Aorta (tissue), 5 donors: ENCODE data around the gene MUC22. TPM values are rescaled to one million over a fixed set of nuclear protein-coding genes. Genes with fewer than 3 reads are reported as not detected.

Experiments used
- ATAC-seq: fragments of 200-7000 bp; cut with Tn5 transposase; one replicate; pipeline ENCODE4 v1.9.1; 2022; ENCODE audit warnings: moderate library complexity; ENCODE audit not compliant: low FRiP score
- DNase-seq, 2 donors: peaks; one replicate each; pipeline ENCODE4 v3.0.0-alpha.2; 2020
- H3K27ac ChIP-seq, 2 donors: one replicate each; pipeline ENCODE4 v1.5.1; 2013; ENCODE audit warnings: low read length in 2 of 2, mild to moderate bottlenecking in 2 of 2, moderate library complexity in 2 of 2, control low read depth in 1 of 2, inconsistent platforms in 1 of 2, low read depth in 1 of 2
- H3K27me3 ChIP-seq, 2 donors: one replicate each; pipeline ENCODE4 v1.6.1; 2013; ENCODE audit warnings: control low read depth in 1 of 2, low read length in 1 of 2, mild to moderate bottlenecking in 1 of 2, moderate library complexity in 1 of 2; ENCODE audit not compliant: insufficient read depth in 2 of 2, control insufficient read depth in 1 of 2
- H3K36me3 ChIP-seq, 2 donors: one replicate each; pipeline ENCODE4 v1.6.1; 2013; ENCODE audit warnings: control low read depth in 1 of 2, low read length in 1 of 2, mild to moderate bottlenecking in 1 of 2; ENCODE audit not compliant: insufficient read depth in 2 of 2, control insufficient read depth in 1 of 2
- H3K4me1 ChIP-seq, 2 donors: one replicate each; pipeline ENCODE4 v1.6.1; 2013; ENCODE audit warnings: low read length in 2 of 2, control low read depth in 1 of 2, mild to moderate bottlenecking in 1 of 2, moderate library complexity in 1 of 2; ENCODE audit not compliant: insufficient read depth in 2 of 2, control insufficient read depth in 1 of 2
- H3K4me3 ChIP-seq, 2 donors: one replicate each; pipeline ENCODE4 v1.5.1; 2013; ENCODE audit warnings: low read length in 2 of 2, control low read depth in 1 of 2, mild to moderate bottlenecking in 1 of 2
- H3K9me3 ChIP-seq: one replicate; pipeline ENCODE4 v1.6.1; 2013; ENCODE audit warnings: mild to moderate bottlenecking, low read length; ENCODE audit not compliant: control insufficient read depth
- WGBS, 2 donors: extraction: QIAGEN DNeasy Blood & Tissue Kit; methylation state at CpG; one replicate each; pipeline ENCODE4 v1.1.7; 2013; 5-methylcytosine and 5-hydroxymethylcytosine counted together
- intact Hi-C, 2 donors: fragments of 100-400 bp; cut with DNase I; formaldehyde crosslinking; loops; one replicate each; pipeline versions ENCODE4 v1.14.2 to v1.15.0; 2022
- polyA plus RNA-seq, 2 donors: library from polyadenylated mRNA; stranded (reverse); fragments of 200-250 nt; gene quantifications; one replicate each; pipeline ENCODE4 v1.2.3, GENCODE V29; 2013
- total RNA-seq, 2 donors: library from RNA; stranded (reverse); fragmentation: NEBNext Ultra II Directional; extraction: Animal tissue kit (Norgen Biotek cat#: 25700); gene quantifications; one replicate each; pipeline ENCODE4 v1.2.1, GENCODE V29; 2021
- donor health status: healthy with polysubstance abuse.
- donor health status: Bipolar disorder and iron deficiency.
- donor health status: DM: no; HTN: no; CAD: no.
- donor health status: DM: no; HTN: no; CAD: no.
- donor health status: DM: yes; HTN: yes; CAD: no.

The MUC22 gene
- total and polyA plus RNA-seq, 4 donors = not detected

- Histone ChIP-seq H3K4me1 (no peaks in the 10 kb centered on the region), H3K27ac (no peak overlapping the region), H3K36me3 (no peaks in the 10 kb centered on the region), H3K9me3 (no peaks in the 10 kb centered on the region), H3K4me3 (no peak overlapping the region), H3K27me3 (no peaks in the 10 kb centered on the region)
- ATAC-seq = no peak
- intact Hi-C loops = loop anchor here in 1 of 2 donors (5.0 kb wide), 1 partner anchor 153 kb away; no protein-coding TSS in a partner anchor
- no peak for DNase-seq
- WGBS, 2 donors = 27 to 32% methylated on average over 6 of the region's 6 CpGs
These were observed 60.5 kb downstream of the MUC22 start for GRCh38 chr6:31070711-31071197.

GRCh38 chr6:31074401-31074800, 64.1 kb downstream of the MUC22 start:
- no peak overlapping the region for H3K27ac ChIP-seq
- DNase-seq (no peak), ATAC-seq (no peak)
- no peaks in the 10 kb centered on the region for H3K27me3 ChIP-seq
- intact Hi-C loops = loop anchor here in 1 of 2 donors (5.0 kb wide), 1 partner anchor 157 kb away; no protein-coding TSS in a partner anchor
- H3K36me3 ChIP-seq = no peaks in the 10 kb centered on the region
- no peak overlapping the region for H3K4me3 ChIP-seq
- WGBS, 2 donors = 77 to 81% methylated on average over 4 of the region's 4 CpGs
- no peaks in the 10 kb centered on the region for H3K9me3 ChIP-seq
- H3K4me1 ChIP-seq = no peaks in the 10 kb centered on the region

- Histone ChIP-seq H3K9me3 (no peaks in the 10 kb centered on the region), H3K36me3 (no peaks in the 10 kb centered on the region), H3K4me1 (no peaks in the 10 kb centered on the region), H3K27ac (no peak overlapping the region), H3K4me3 (no peak overlapping the region), H3K27me3 (no peaks in the 10 kb centered on the region)
- ATAC-seq (no peak), DNase-seq (no peak)
- intact Hi-C loops = loop anchor here (5.0 kb wide), 2 partner anchors 158 to 248 kb away; no protein-coding TSS in a partner anchor
- 85 to 91% methylated on average over 1 of the region's 1 CpG for WGBS, 2 donors
These were observed 65.3 kb downstream of the MUC22 start for GRCh38 chr6:31075528-31075927.

GRCh38 chr6:31076611-31077010, 66.3 kb downstream of the MUC22 start:
- DNase-seq (no peak), ATAC-seq (no peak)
- intact Hi-C loops = loop anchor here (5.0 kb wide), 2 partner anchors 159 to 249 kb away; no protein-coding TSS in a partner anchor
- WGBS, 2 donors = 66 to 69% methylated on average over 4 of the region's 4 CpGs
- no peak overlapping the region for H3K4me3 ChIP-seq
- no peaks in the 10 kb centered on the region for H3K27me3 ChIP-seq
- H3K9me3 ChIP-seq = no peaks in the 10 kb centered on the region
- no peaks in the 10 kb centered on the region for H3K4me1 ChIP-seq
- no peak overlapping the region for H3K27ac ChIP-seq
- H3K36me3 ChIP-seq = no peaks in the 10 kb centered on the region

GRCh38 chr6:31079656-31080261, 69.5 kb downstream of the MUC22 start:
- intact Hi-C loops = loop anchor here (5.0 to 10.0 kb wide), 3 partner anchors 162 to 335 kb away; partner anchors contain the start of genes FLOT1 (in 1 of the 2) and IER3 (in 1 of the 2)
- no peaks in the 10 kb centered on the region for H3K4me1 ChIP-seq
- no peak overlapping the region for H3K27ac ChIP-seq
- no peaks in the 10 kb centered on the region for H3K36me3 ChIP-seq
- no peaks in the 10 kb centered on the region for H3K9me3 ChIP-seq
- WGBS, 2 donors = 19 to 21% methylated on average over 22 of the region's 22 CpGs
- DNase-seq = peak in 1 of 2 donors; percentile 65
- no peak overlapping the region for H3K4me3 ChIP-seq
- no peaks in the 10 kb centered on the region for H3K27me3 ChIP-seq
- peak; percentile 75 for ATAC-seq

- H3K4me3 ChIP-seq = no peak overlapping the region
- no peaks in the 10 kb centered on the region for H3K27me3 ChIP-seq
- WGBS, 2 donors = 80 to 81% methylated on average over 6 of the region's 6 CpGs
- intact Hi-C loops = loop anchor here in 1 of 2 donors (10.0 kb wide), 1 partner anchor 337 kb away; the partner anchor contains the start of genes FLOT1 and IER3
- H3K4me1 ChIP-seq = no peaks in the 10 kb centered on the region
- no peak overlapping the region for H3K27ac ChIP-seq
- no peak for DNase-seq
- no peaks in the 10 kb centered on the region for H3K36me3 ChIP-seq
- H3K9me3 ChIP-seq = no peaks in the 10 kb centered on the region
- no peak for ATAC-seq
These were observed 71.6 kb downstream of the MUC22 start for GRCh38 chr6:31081872-31082271.

GRCh38 chr6:31083742-31084354, 73.6 kb downstream of the MUC22 start:
- intact Hi-C loops = loop anchor here in 1 of 2 donors (10.0 kb wide), 1 partner anchor 339 kb away; the partner anchor contains the start of genes FLOT1 and IER3
- no peaks in the 10 kb centered on the region for H3K36me3 ChIP-seq
- H3K9me3 ChIP-seq = no peaks in the 10 kb centered on the region
- peak; percentile 40 for ATAC-seq
- no peak overlapping the region for H3K27ac ChIP-seq
- 34 to 36% methylated on average over 8 of the region's 8 CpGs for WGBS, 2 donors
- no peak overlapping the region for H3K4me3 ChIP-seq
- DNase-seq = peak in 1 of 2 donors; percentile 57
- no peaks in the 10 kb centered on the region for H3K4me1 ChIP-seq
- H3K27me3 ChIP-seq = no peaks in the 10 kb centered on the region
